Gastroesophageal sphincter (tissue), 4 donors: ENCODE data around the gene RPL41. TPM values are rescaled to one million over a fixed set of nuclear protein-coding genes. Genes with fewer than 3 reads are reported as not detected.

Experiments used
- ATAC-seq: fragments of 150-250 bp; one replicate; pipeline ENCODE4 v1.9.1; 2016; ENCODE audit warnings: mild to moderate bottlenecking, moderate library complexity
- H3K27ac ChIP-seq, 4 donors: fragments of 200-600 bp; sonication (generic) in 3 of 4; 1 replicate in 3 of 4; 2 replicates in 1 of 4; pipeline ENCODE4 v1.5.1; 2016 to 2019
- H3K27me3 ChIP-seq: fragments of 200-600 bp; sonication (generic); one replicate; pipeline ENCODE4 v1.5.1; 2019
- H3K36me3 ChIP-seq, 2 donors: fragments of 200-600 bp; sonication (generic); one replicate each; pipeline ENCODE4 v1.5.1; 2019; ENCODE audit warnings: control low read depth in 1 of 2
- H3K4me1 ChIP-seq, 3 donors: fragments of 200-600 bp; sonication (generic); 1 replicate in 2 of 3; 2 replicates in 1 of 3; pipeline ENCODE4 v1.5.1; 2016 to 2019; ENCODE audit warnings: control low read depth in 2 of 3
- H3K4me3 ChIP-seq, 2 donors: fragments of 200-600 bp; sonication (generic); one replicate each; pipeline ENCODE4 v1.5.1; 2019; ENCODE audit warnings: mild to moderate bottlenecking in 1 of 2, moderate library complexity in 1 of 2
- H3K9me3 ChIP-seq, 3 donors: fragments of 200-600 bp; sonication (generic); one replicate each; pipeline ENCODE4 v1.5.1; 2017 to 2019; ENCODE audit warnings: control low read depth in 2 of 3
- EP300 ChIP-seq: sonication (generic); formaldehyde crosslinking; IDR thresholded peaks from one replicate; pipeline ENCODE4 v1.6.1; 2017; ENCODE audit warnings: antibody characterized with exemption, mild to moderate bottlenecking
- POLR2A ChIP-seq, 2 donors: fragments of 450-650 bp; IDR thresholded peaks; one replicate each; pipeline ENCODE4 v1.6.1; 2017; ENCODE audit warnings: antibody characterized with exemption in 2 of 2, mild to moderate bottlenecking in 2 of 2, moderate library complexity in 1 of 2
- POLR2AphosphoS5 ChIP-seq: sonication (generic); formaldehyde crosslinking; IDR thresholded peaks from one replicate; pipeline ENCODE4 v1.6.1; 2017; ENCODE audit warnings: antibody characterized with exemption
- WGBS, 2 donors: methylation state at CpG; one replicate each; pipeline ENCODE4 v1.1.5; 2018; ENCODE audit warnings: low coverage in 1 of 2; 5-methylcytosine and 5-hydroxymethylcytosine counted together
- total RNA-seq, 4 donors: library from RNA; depleted of rRNA; stranded (reverse); fragments of >200 nt; gene quantifications; one replicate each; pipeline ENCODE4 v1.1.0, GENCODE V29; 2016
- TF ChIP-seq, protein P1 (sequence below), 4 experiments: fragments of 200-600 bp in 2 of 4; fragments of 450-650 bp in 2 of 4; sonication (generic) in 1 of 4; IDR thresholded peaks; one replicate each; pipeline ENCODE4 v1.5.1; 2017 to 2019; ENCODE audit warnings: antibody characterized with exemption in 4 of 4, mild to moderate bottlenecking in 2 of 4, moderate library complexity in 2 of 4

RPL41 gene
- total RNA-seq, 4 donors from 2014 or later, result 1,487 to 4,346 (median 2,874) TPM

DNA sequence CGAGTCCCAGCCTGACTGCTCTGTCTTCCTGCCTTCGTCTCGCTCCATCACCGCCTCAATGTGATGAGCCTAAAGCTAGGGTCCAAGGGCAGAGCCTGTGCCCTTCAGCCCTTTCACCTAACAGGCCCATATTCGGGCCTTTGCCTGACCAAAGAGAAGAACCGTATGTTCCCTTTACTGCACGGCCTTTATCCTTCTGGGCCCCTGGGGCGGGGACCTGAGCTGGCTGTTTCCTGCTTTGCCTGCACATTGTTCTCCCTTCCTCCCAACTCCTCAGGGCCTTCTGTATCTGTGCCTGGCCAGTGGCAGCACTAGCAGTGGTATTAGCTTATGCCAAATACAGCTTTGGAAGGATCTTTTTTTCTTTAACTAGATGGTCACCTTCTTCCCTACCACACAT, 27.4 kb downstream of the RPL41 start:
- no peaks in the 10 kb centered on the region for H3K9me3 ChIP-seq
- H3K36me3 ChIP-seq, result peaks cover 3 to 67% of the 10 kb centered on the region in 2 donors
- no peak for TF ChIP-seq EP300
- no peak for TF ChIP-seq POLR2AphosphoS5
- TF ChIP-seq POLR2A (IDR thresholded peaks at IDR 0.05), result no peak
- peak; percentile 39 for ATAC-seq
- 63 to 77% methylated on average over 7 to 8 of the region's 8 CpGs for WGBS, 2 donors
- peaks cover 0 to 49% (median 0%) of the 10 kb centered on the region in 3 donors for H3K4me1 ChIP-seq
- H3K27ac ChIP-seq, result peak overlapping the region in 3 of 4 donors; percentile 42 to 57 (median 54)
- H3K4me3 ChIP-seq, result no peak overlapping the region
- no peaks in the 10 kb centered on the region for H3K27me3 ChIP-seq

DNA sequence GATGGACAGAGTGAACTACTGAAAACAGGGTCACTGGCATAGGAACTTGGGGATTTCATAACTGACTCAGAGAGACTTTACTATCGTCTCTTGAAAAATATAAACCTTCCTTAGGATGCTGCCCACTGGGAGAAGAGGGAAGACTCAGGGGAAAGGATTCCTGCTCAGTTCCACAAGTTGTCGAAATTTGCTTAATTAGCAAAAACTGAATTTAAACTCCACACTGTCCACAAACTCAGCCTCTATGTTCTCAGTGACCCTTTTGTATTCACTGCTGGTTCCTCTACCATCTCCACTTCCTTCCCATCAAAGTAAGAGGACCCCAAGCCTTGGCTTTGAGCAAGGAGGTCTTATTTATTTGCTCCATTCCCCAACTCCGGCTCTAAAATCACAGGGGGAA, 28.8 kb downstream of the RPL41 start:
- Histone ChIP-seq H3K27ac (peak overlapping the region in 3 of 4 donors; percentile 42 to 57 (median 51)), H3K36me3 (peaks cover 0 to 53% of the 10 kb centered on the region in 2 donors)
- no peak for TF ChIP-seq POLR2AphosphoS5
- TF ChIP-seq, protein P1, sequence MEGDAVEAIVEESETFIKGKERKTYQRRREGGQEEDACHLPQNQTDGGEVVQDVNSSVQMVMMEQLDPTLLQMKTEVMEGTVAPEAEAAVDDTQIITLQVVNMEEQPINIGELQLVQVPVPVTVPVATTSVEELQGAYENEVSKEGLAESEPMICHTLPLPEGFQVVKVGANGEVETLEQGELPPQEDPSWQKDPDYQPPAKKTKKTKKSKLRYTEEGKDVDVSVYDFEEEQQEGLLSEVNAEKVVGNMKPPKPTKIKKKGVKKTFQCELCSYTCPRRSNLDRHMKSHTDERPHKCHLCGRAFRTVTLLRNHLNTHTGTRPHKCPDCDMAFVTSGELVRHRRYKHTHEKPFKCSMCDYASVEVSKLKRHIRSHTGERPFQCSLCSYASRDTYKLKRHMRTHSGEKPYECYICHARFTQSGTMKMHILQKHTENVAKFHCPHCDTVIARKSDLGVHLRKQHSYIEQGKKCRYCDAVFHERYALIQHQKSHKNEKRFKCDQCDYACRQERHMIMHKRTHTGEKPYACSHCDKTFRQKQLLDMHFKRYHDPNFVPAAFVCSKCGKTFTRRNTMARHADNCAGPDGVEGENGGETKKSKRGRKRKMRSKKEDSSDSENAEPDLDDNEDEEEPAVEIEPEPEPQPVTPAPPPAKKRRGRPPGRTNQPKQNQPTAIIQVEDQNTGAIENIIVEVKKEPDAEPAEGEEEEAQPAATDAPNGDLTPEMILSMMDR (IDR thresholded peaks at IDR 0.05), result no peak
- no peak for TF ChIP-seq EP300
- TF ChIP-seq POLR2A (IDR thresholded peaks at IDR 0.05), result no peak

DNA sequence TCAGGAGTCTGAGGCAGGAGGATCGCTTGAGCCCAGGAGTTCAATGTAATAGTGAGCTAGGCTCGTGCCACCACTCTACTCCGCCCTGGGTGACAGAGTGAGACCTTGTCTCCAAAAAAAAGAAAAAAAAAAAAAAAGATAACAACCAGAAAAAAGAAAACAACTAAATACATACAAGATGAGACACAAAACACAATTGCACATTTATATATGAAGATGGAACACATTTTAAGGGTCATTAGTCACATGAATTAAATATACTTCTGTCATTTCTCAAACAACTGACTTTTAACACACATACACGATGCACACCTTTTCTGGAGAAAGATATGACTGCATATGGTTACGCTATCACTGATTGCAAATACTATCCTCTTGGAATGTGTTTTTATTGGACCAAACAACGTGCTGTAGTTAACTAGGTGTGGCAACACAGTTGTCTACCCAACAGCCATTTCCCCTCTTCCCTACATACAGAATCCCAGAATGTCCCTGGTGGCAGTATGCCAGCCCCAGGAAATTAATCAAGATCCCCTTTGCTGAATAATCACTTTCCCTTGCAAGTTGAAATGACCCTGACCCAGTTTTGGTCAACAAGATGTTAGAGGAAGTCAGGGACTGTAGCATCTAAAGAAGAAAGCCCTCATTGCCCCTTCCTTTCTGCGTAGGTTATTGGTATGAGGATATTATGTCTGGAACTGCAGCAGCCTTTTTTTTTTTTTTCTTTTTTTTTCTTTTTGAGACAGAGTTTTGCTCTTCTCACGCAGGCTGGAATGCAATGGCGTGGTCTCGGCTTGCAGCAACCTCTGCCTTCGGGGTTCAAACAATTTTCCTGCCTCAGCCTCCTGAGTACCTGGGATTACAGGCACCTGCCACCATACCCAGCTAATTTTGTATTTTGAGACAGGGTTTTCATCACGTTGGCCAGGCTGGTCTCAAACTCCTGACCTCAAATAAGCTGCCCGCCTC, 30.3 kb downstream of the RPL41 start:
- no peaks in the 10 kb centered on the region for H3K27me3 ChIP-seq
- TF ChIP-seq, protein P1 (IDR thresholded peaks at IDR 0.05), result no peak
- peak; percentile 36 for TF ChIP-seq POLR2AphosphoS5
- no peak for TF ChIP-seq POLR2A (IDR thresholded peaks at IDR 0.05)
- TF ChIP-seq EP300, result no peak
- peak; percentile 34 for ATAC-seq
- no peak overlapping the region for H3K4me3 ChIP-seq
- peak overlapping the region in 3 of 4 donors; percentile 51 to 58 (median 52) for H3K27ac ChIP-seq
- H3K4me1 ChIP-seq, result peaks cover 3 to 64% (median 6%) of the 10 kb centered on the region in 3 donors
- 26 to 42% methylated on average over 5 to 10 of the region's 13 CpGs for WGBS, 2 donors
- peaks cover 0 to 38% of the 10 kb centered on the region in 2 donors for H3K36me3 ChIP-seq
- H3K9me3 ChIP-seq, result no peaks in the 10 kb centered on the region

More for the DNA sequence above, 28.8 kb downstream of the RPL41 start:
- H3K4me1 ChIP-seq, result peaks cover 0 to 49% (median 0%) of the 10 kb centered on the region in 3 donors
- ATAC-seq, result no peak
- 53 to 65% methylated on average over 2 of the region's 3 CpGs for WGBS, 2 donors
- H3K9me3 ChIP-seq, result no peaks in the 10 kb centered on the region
- no peak overlapping the region for H3K4me3 ChIP-seq
- no peaks in the 10 kb centered on the region for H3K27me3 ChIP-seq

DNA sequence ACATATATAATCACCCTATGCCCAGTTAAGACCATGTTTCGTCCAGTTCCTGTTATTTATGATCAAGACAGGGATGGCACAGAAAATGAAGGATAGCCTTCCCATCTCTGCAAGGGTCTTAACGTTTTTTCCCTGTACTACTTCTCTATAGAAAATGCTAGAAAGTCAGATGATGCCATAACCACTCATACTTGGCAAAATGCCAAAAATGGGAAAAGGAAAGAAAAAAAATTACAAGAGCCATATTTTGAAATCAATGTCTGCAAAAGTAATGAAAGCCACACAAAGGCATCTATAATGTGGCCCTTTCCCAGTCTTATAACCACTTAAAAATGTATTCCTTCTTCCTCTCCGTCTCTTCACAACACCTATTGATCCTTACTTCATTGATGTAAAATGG, 34.1 kb downstream of the RPL41 start:
- Histone ChIP-seq H3K27me3 (no peaks in the 10 kb centered on the region), H3K4me1 (peaks cover 3 to 49% (median 13%) of the 10 kb centered on the region in 3 donors), H3K9me3 (no peaks in the 10 kb centered on the region), H3K4me3 (no peak overlapping the region), H3K36me3 (no peaks in the 10 kb centered on the region), H3K27ac (no peak overlapping the region)
- ATAC-seq, result no peak
- WGBS, 2 donors, result 58 to 59% methylated on average over 3 of the region's 3 CpGs
- no peak for TF ChIP-seq POLR2A (IDR thresholded peaks at IDR 0.05)
- TF ChIP-seq EP300, result no peak
- TF ChIP-seq, protein P1 (IDR thresholded peaks at IDR 0.05), result no peak
- TF ChIP-seq POLR2AphosphoS5, result no peak

DNA sequence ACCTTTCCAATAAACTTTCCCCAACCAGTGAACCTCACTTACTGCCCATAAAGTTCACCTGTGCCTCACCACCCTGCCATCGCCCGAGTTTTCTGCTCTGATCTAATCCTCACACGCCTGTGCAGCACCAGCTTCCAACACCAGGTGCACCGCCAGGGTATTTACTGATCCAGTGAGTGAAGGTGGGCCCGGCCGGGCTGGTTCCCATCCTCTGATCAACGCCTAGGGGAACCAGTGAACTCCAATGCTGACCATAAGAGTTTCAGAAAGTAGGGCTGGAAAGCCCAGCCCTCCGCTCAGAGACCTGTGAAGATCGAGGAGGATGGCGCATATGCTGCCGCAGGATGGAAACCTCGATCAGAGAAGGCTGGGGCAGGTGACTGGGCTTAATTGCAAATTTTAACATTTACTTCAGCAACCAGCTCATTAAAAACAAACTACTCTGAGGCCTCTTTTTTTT, 35.3 kb downstream of the RPL41 start:
- Histone ChIP-seq H3K9me3 (no peaks in the 10 kb centered on the region), H3K36me3 (no peaks in the 10 kb centered on the region), H3K4me3 (peak overlapping the region; percentile 60 to 85), H3K4me1 (peaks cover 3 to 48% (median 13%) of the 10 kb centered on the region in 3 donors), H3K27me3 (no peaks in the 10 kb centered on the region), H3K27ac (peak overlapping the region; percentile 85 to 92 (median 90))
- TF ChIP-seq, protein P1 (IDR thresholded peaks at IDR 0.05), result peak in 2 of 4 experiments; percentile 34 to 54
- TF ChIP-seq POLR2A (IDR thresholded peaks at IDR 0.05), result no peak
- WGBS, 2 donors, result 7 to 12% methylated on average over 2 to 11 of the region's 12 CpGs
- no peak for ATAC-seq
